Tibial artery (tissue), 4 donors: Measurements from ENCODE around the gene SLC38A6.
A peak's percentile ranks its signal among the peaks of the same experiment; 100 is the strongest.

ENCODE experiments used
- DNase-seq, 2 donors: peaks; one replicate each; pipeline ENCODE4 v3.0.0-alpha.2; 2019
- H3K27ac ChIP-seq, 2 donors: fragments of 200-600 bp; sonication (generic) in 1 of 2; 1 replicate in 1 of 2; 2 replicates in 1 of 2; pipeline ENCODE4 v1.5.1; 2018 to 2019; ENCODE audit warnings: mild to moderate bottlenecking in 1 of 2
- H3K27me3 ChIP-seq, 2 donors: fragments of 200-600 bp; sonication (generic) in 1 of 2; one replicate each; pipeline versions ENCODE4 v1.5.1 to v1.6.0; 2016 to 2019
- H3K36me3 ChIP-seq, 3 donors: fragments of 200-600 bp; sonication (generic) in 2 of 3; one replicate each; pipeline ENCODE4 v1.5.1; 2016 to 2019; ENCODE audit warnings: mild to moderate bottlenecking in 2 of 3
- H3K4me1 ChIP-seq, 4 donors: fragments of 200-600 bp; sonication (generic) in 2 of 4; 1 replicate in 3 of 4; 2 replicates in 1 of 4; pipeline ENCODE4 v1.5.1; 2016 to 2019
- H3K4me3 ChIP-seq, 2 donors: fragments of 200-600 bp; sonication (generic) in 1 of 2; 1 replicate in 1 of 2; 2 replicates in 1 of 2; pipeline ENCODE4 v1.5.1; 2018 to 2019; ENCODE audit warnings: mild to moderate bottlenecking in 2 of 2
- H3K9me3 ChIP-seq, 3 donors: fragments of 200-600 bp; sonication (generic) in 1 of 3; one replicate each; pipeline ENCODE4 v1.5.1; 2016 to 2019
- intact Hi-C: fragments of 100-400 bp; cut with DNase I; formaldehyde crosslinking; loops from one replicate; pipeline ENCODE4 v1.15.0; 2023; ENCODE audit warnings: low total_unique reads
- TF ChIP-seq, protein P1 (sequence below), 2 experiments: fragments of 200-600 bp in 1 of 2; fragments of 450-650 bp in 1 of 2; IDR thresholded peaks; one replicate each; pipeline ENCODE4 v1.5.1; 2017 to 2019; ENCODE audit warnings: antibody characterized with exemption in 2 of 2, mild to moderate bottlenecking in 1 of 2, moderate library complexity in 1 of 2

The SLC38A6 gene

GRCh38 chr14:61101803-61102548 is 120.9 kb downstream of the SLC38A6 start:
- intact Hi-C loops, result no loop called here
- Histone ChIP-seq H3K4me1 (peaks cover 6 to 36% (median 35%) of the 10 kb centered on the region in 4 donors), H3K36me3 (peaks cover 0 to 8% (median 0%) of the 10 kb centered on the region in 3 donors), H3K27me3 (no peaks in the 10 kb centered on the region), H3K9me3 (no peaks in the 10 kb centered on the region), H3K27ac (peak overlapping the region; percentile 26 to 88), H3K4me3 (no peak overlapping the region)
- TF ChIP-seq, protein P1, sequence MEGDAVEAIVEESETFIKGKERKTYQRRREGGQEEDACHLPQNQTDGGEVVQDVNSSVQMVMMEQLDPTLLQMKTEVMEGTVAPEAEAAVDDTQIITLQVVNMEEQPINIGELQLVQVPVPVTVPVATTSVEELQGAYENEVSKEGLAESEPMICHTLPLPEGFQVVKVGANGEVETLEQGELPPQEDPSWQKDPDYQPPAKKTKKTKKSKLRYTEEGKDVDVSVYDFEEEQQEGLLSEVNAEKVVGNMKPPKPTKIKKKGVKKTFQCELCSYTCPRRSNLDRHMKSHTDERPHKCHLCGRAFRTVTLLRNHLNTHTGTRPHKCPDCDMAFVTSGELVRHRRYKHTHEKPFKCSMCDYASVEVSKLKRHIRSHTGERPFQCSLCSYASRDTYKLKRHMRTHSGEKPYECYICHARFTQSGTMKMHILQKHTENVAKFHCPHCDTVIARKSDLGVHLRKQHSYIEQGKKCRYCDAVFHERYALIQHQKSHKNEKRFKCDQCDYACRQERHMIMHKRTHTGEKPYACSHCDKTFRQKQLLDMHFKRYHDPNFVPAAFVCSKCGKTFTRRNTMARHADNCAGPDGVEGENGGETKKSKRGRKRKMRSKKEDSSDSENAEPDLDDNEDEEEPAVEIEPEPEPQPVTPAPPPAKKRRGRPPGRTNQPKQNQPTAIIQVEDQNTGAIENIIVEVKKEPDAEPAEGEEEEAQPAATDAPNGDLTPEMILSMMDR (IDR thresholded peaks at IDR 0.05), result no peak
- no peak for DNase-seq
